ENCODE results near the gene SHISA5. TPM values are rescaled to one million over a fixed set of nuclear protein-coding genes. Genes with fewer than 3 reads are reported as not detected.
A peak's percentile ranks its signal among the peaks of the same experiment; 100 is the strongest.

SHISA5 gene
- total and polyA plus RNA-seq, 2 donors from 2014 or later = 157 to 214 TPM

DNA sequence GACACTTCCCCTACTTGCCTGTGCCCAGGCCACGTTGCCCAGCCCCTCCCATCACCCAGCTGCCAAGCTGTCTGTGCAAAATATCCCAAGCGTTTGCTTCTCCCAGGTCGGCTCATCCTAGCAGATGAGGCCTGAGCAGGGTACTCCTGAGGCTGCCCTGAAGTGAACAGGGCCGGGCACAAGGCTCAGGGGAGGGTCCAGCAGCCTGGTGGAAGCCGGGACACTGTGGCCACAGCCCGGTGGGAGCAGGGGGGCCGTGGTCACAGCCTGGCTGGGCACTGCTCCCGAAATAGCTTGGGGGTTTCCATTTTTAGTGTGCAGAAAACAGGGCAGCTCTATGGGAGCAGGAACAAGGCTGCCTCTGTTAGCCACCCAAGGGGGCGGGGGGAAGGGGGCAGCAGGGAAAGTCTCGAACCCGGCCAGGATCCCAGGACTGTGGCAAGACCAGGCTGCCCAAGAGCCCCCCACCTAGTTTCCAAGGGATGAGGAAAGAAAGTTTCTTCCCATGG lies 77.5 kb downstream of the SHISA5 start:
- no peaks in the 10 kb centered on the region for H3K27me3 ChIP-seq (ENCODE audit: control insufficient read depth, insufficient read depth, low read length)
- TF ChIP-seq, protein P1, sequence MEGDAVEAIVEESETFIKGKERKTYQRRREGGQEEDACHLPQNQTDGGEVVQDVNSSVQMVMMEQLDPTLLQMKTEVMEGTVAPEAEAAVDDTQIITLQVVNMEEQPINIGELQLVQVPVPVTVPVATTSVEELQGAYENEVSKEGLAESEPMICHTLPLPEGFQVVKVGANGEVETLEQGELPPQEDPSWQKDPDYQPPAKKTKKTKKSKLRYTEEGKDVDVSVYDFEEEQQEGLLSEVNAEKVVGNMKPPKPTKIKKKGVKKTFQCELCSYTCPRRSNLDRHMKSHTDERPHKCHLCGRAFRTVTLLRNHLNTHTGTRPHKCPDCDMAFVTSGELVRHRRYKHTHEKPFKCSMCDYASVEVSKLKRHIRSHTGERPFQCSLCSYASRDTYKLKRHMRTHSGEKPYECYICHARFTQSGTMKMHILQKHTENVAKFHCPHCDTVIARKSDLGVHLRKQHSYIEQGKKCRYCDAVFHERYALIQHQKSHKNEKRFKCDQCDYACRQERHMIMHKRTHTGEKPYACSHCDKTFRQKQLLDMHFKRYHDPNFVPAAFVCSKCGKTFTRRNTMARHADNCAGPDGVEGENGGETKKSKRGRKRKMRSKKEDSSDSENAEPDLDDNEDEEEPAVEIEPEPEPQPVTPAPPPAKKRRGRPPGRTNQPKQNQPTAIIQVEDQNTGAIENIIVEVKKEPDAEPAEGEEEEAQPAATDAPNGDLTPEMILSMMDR (IDR thresholded peaks at IDR 0.05; ENCODE audit: borderline replicate concordance, extremely low read depth, insufficient read depth) = no peak
- H3K27ac ChIP-seq (ENCODE audit: low read depth in 2 of 2, low read length in 2 of 2) = peak overlapping the region; percentile 78 to 91
- H3K9me3 ChIP-seq (ENCODE audit: control insufficient read depth in 2 of 3, insufficient read depth in 1 of 3, low read length in 3 of 3) = no peaks in the 10 kb centered on the region
- DNase-seq (peak in 1 of 5 donors; percentile 73), FAIRE-seq (no peak)
- H3K9ac ChIP-seq (ENCODE audit: low read length in 3 of 3) = peak overlapping the region in 1 of 3 donors; percentile 76
- H3K36me3 ChIP-seq (ENCODE audit: control insufficient read depth in 2 of 3, insufficient read depth in 3 of 3, low read length in 3 of 3) = peaks cover 0 to 6% (median 2%) of the 10 kb centered on the region in 3 donors
- intact Hi-C loops (cut with DNase I) = no loop called here
- H3K4me1 ChIP-seq (ENCODE audit: control insufficient read depth in 2 of 3, insufficient read depth in 2 of 3, low read depth in 1 of 3, low read length in 3 of 3) = peaks cover 0 to 75% (median 36%) of the 10 kb centered on the region in 3 donors
- peak overlapping the region in 2 of 3 donors; percentile 75 to 76 for H3K4me3 ChIP-seq (ENCODE audit: low read length in 3 of 3)

DNA sequence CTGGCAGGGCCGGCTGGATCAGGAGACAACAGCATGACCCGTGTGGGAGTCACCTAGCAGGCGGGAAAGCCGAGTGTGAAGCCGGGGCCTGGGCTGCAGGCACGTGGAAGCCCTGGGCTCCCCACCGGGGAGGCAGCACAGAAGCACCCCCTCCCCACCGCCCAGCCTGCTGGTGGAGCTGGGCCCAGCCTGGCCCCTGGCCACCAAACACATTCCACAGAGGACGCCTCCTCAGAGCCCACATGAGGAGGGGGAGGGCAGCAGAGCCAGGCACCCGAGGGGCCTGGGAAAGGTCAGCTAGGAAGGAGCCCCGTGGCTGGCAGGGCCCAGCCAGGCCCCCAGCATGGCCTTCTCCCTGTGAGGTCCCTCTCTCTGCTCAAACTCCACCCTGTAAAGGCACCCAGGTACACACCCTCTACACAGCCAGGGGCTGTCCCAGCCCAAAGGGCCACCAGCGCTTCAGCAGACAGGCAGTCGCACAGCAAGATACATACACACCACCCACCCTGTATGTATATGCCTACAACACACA lies 78.6 kb downstream of the SHISA5 start:
- no peaks in the 10 kb centered on the region for H3K9me3 ChIP-seq (ENCODE audit: control insufficient read depth in 2 of 3, insufficient read depth in 1 of 3, low read length in 3 of 3)
- no peaks in the 10 kb centered on the region for H3K27me3 ChIP-seq (ENCODE audit: control insufficient read depth, insufficient read depth, low read length)
- peak overlapping the region; percentile 78 to 91 for H3K27ac ChIP-seq (ENCODE audit: low read depth in 2 of 2, low read length in 2 of 2)
- FAIRE-seq (no peak), DNase-seq (peak in 4 of 5 donors; percentile 35 to 78 (median 66))
- peak overlapping the region in 1 of 3 donors; percentile 76 for H3K9ac ChIP-seq (ENCODE audit: low read length in 3 of 3)
- TF ChIP-seq, protein P1 (IDR thresholded peaks at IDR 0.05; ENCODE audit: borderline replicate concordance, extremely low read depth, insufficient read depth) = no peak
- H3K4me1 ChIP-seq (ENCODE audit: control insufficient read depth in 2 of 3, insufficient read depth in 2 of 3, low read depth in 1 of 3, low read length in 3 of 3) = peaks cover 0 to 66% (median 30%) of the 10 kb centered on the region in 3 donors
- intact Hi-C loops (cut with DNase I) = no loop called here
- peaks cover 0 to 11% (median 7%) of the 10 kb centered on the region in 3 donors for H3K36me3 ChIP-seq (ENCODE audit: control insufficient read depth in 2 of 3, insufficient read depth in 3 of 3, low read length in 3 of 3)
- H3K4me3 ChIP-seq (ENCODE audit: low read length in 3 of 3) = peak overlapping the region in 1 of 3 donors; percentile 76

DNA sequence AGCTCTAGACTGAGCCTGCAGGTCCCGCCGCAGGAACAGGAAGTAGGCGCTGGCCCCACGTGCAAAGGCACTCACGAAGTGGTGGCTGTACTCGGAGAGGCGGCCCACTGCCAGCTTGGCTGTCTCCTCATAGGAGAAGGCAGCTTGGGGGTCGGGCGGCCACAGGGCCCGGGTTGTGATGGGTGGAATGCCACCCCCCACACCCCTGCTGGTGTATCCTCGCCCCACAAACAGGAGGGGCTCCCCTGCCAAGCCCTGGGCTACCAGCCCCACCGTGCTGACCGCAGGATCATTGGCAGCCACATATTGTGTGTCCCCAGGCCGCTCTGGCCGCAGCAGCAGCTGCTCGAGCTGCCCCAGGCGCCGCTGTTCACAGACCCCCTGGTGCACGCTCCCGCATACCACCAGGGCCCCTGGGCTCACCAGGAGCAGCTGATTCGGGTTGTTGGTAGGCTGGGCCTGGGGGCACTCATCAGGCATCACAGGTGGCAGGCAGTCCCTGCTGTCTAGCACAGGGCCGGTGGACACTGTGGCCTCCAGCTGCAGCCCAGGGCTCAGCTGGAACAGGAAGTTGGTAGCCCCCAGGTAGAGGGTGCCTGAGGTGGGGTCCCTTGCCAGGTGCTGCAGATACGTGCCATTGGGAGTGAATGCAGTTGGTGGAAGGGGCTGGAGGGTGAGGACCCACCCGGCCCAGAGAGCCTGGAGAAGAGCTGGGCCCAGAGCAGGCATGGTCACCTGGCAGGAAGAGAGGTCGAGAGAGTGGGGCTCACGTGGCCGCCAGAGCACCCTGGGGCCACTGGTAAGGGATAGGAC lies 79.9 kb downstream of the SHISA5 start:
- Histone ChIP-seq H3K9ac (ENCODE audit: low read length in 3 of 3) (peak overlapping the region in 1 of 3 donors; percentile 76), H3K27me3 (ENCODE audit: control insufficient read depth, insufficient read depth, low read length) (no peaks in the 10 kb centered on the region), H3K9me3 (ENCODE audit: control insufficient read depth in 2 of 3, insufficient read depth in 1 of 3, low read length in 3 of 3) (no peaks in the 10 kb centered on the region), H3K36me3 (ENCODE audit: control insufficient read depth in 2 of 3, insufficient read depth in 3 of 3, low read length in 3 of 3) (peaks cover 0 to 17% (median 7%) of the 10 kb centered on the region in 3 donors), H3K4me3 (ENCODE audit: low read length in 3 of 3) (no peak overlapping the region), H3K4me1 (ENCODE audit: control insufficient read depth in 2 of 3, insufficient read depth in 2 of 3, low read depth in 1 of 3, low read length in 3 of 3) (peaks cover 0 to 62% (median 30%) of the 10 kb centered on the region in 3 donors), H3K27ac (ENCODE audit: low read depth in 2 of 2, low read length in 2 of 2) (peak overlapping the region; percentile 78 to 83)
- FAIRE-seq (no peak), DNase-seq (no peak)
- intact Hi-C loops (cut with DNase I) = no loop called here
- TF ChIP-seq, protein P1 (IDR thresholded peaks at IDR 0.05; ENCODE audit: borderline replicate concordance, extremely low read depth, insufficient read depth) = no peak
